ENCODE results near the gene ADAMTSL2.

The ADAMTSL2 gene

DNA sequence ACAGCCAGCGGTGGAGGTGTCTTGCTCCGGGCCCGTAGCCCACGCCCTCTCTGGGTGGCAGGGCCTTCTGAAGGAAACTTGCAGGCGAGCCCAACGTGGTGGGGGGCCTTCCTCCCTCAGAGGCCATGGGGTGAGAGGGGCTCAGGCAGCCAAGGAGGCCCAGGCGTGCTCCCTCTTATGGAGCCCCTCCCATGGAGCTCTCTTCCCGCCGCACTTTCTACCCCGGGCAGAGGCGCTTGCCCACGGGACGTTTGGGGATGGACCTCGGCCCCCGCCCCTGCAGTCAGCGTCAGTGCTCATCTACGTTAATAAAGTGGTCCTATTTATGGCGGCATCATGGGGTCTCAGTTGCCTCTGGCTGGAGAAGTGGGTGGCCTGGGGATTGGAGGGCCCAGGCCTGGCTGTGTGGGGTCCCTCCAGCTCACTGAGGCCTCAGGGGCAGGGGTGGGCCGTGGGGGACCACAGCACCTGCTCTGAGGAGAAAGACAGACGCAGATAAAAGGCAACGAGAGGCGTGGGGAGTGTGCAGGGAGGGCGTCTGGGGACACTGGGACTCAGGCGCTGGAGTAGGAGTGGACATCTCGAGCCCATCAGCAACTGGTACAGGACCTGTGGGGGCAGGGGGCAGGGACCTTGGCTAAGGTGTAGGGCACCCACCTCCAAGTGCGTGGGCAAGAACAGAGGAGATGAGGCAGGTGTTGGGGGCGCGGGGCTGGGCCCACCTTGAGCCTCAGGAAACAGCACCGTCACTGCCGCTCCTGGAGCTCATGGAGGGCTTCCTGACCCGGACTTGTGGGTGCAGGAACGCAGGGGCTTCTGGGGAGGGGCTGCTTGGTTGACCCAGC, 40.9 kb downstream of the ADAMTSL2 start:
- DNase-seq (ENCODE audit: low spot score): no peak

DNA sequence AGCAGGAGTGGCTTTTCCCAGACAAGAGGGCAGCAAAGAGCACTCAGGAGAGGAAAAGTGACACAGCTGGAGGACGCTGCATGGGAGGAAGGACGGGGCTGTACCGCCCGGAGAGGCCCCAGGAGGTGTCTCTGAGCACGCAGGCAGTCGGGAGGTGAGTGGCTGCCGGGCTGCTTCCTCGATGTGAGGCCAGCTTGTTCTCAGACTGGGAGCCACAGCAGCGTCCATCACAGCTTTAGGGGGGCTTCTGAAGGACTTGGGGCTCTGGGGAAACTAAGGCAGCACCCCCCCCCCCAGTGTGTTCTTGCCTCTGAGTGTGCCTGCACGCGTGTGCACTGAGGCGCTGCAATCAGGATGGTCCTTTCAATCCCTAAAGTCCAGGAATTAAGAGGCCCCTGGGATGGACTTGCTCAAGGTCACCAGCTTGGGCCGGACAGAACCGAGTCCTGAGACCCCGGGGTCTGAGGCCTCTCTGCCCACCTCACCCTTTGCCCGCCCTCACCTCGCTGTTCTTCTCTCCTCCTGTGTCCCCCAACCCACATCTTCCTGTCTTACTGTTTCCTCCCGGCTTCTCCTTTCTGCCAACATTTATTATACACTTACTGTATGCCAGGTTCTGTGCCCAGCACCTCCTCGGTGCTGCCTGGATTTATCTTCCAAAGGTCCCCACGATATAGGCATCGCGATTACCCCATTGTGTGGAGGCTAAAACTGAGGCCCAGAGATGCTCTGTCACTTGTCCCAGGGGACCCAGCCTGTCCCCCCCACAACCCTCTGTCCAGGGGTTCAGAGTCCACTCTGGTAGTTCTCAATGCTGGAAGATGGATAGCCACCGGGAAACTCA, 41.7 kb downstream of the ADAMTSL2 start:
- no peak for DNase-seq (ENCODE audit: low spot score)

DNA sequence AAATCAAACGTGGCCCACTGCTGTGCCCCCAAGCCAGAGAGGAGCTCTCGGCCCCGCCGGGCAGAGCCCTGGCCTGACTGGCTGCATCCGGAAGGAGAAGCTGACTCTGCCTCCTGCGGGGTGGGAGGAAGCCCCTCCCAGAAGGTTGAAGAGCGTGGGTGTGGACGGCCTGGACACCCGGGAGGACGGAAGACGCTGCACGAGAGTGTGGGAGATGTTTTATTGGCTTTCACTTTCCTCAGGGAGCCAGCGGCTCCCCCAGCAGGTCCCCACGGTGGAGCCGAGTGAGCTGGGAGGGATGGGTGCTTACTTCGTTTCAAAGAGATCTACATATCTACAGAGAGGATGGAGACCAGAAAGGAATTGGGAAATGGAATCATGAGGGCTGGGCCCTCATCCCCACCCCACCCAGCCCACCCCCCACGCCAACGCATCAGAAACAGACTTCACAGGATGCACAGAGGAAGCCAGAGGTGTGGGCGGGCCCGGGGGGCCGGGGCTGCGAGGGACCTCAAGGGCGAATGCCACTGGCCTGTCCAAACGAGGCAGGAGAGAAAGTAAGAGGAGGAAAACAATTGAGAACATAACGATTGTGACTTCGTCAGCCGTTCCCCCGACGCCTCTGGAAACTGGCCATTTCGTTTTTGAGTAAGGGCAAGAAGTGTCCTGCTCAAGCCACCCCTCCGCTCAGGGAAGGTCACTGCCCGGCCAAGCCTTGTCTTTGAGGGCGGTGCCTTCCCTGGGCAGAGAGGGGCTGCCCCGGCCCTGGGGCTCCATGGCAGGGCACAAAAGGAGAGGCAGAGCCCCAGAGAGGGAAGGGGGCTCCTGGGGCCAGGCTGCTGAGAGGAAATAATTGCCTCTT, 42.6 kb downstream of the ADAMTSL2 start:
- no peak for DNase-seq (ENCODE audit: low spot score)

DNA sequence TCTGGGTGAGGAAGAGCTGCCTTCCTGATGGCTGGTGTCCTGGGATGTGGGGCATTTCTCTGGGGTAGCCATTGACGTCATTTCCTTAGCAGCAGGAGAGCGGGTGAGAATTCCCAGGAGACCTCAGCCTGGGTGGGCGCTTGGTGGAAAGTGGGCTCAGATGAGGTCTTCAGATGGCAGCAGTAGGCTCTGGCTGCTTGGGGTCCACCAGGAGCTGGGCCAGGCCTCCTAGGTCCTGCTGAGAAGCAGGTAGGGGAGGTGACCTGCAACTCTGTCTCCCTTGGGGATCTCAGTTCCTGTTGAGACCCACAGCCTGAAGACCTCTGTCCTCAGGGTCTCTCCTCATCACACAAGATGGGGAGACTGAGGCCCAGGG, 43.2 kb downstream of the ADAMTSL2 start:
- DNase-seq (ENCODE audit: low spot score): no peak

DNA sequence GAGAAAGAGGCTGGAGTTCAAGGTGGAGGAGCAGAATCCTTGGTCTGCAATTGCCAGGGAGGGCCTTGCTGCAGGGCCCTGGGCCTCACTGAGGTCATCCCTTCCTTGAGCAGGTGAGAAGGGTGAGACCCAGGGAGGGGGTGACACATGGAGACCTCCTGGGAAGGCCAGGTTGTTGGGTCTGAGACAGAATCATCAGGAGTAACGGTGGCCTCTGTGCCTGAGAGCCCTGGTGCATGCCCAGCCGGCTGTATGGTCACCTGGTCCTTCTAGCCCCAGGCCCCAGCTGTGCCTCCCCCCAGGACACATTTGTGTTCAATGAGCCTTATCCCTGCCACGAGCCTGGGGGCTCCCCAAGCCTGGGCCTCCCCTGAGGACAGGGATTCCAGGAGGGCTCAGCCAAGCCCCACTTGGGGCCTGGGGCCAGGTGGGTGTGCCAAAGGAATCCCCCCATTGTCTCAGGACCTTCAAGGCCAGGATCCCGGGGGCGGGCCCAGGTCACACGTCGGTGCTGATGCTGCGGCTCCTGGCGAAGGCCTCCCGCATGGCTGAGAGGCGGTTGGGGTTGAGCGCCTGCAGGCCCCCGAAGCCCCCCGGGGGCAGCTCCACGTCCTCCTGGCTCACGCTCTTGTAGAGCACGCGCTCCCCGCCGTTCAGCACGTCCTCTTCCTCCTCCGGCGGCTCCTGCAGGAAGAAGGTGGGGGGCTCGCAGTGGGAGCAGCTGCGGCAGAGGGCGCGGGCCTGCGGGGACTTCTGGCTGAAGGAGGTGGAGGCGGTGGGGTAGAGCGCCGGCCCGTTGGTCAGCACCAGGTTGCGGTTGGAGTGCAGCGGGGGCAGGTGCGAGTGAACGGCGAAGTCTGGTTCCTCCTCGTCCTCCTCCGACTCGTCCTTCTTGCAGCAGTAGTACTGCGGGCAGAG, 44.3 kb downstream of the ADAMTSL2 start:
- no peak for DNase-seq (ENCODE audit: low spot score)

DNA sequence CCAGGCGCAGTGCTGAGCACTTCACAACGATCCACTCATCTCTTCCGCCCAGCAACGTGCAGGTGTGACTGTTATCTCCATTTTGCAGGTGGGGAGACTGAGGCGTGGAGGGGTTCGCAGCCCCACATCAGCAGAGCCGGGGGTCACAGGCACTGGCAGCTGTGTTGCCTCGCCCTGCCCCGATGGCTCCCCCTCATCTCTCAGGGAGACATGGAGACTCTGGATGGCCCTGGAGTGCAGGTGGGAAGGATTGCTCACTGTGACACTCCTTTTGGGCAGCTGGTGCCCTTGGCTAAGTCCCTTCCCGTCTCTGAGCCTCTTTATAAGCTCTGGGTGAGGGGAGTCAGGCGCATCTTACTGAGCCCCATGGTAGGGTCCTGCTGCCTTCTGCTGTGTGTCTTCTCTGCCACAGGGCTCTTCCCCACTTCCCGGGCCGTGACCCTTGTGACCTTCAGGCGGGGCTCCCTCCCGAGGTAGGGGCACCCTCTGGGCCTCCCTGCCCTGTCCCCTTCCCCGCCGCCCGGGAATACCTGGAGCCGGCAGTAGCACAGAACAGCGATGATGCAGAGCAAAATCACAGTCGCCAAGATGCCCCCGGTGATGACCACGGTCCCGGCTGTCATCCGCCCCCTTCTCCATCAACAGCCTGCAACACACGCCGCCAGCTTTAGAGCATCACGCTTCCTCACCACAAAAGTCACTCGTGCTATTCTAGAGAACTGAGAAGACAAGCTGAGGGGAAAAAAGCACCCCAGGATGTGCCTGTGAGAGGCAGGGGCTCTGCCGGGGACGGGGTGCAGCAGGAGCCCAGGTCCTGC, 45.3 kb downstream of the ADAMTSL2 start:
- DNase-seq (ENCODE audit: low spot score): no peak

DNA sequence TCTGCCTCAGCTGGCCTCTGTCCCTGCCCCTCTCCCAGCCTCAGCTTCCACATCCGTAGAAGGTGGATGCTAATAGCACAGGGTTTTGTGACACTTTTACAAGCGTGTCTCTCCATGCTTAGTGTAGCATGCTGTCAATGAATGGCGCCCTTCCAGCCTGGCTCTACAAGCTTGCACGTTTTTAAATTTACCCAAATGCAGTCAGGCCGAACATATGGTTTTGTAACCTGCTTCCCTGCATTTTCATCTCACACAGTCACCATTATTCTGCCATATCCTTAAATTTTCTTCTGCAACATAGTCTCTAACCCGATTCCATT, 45.9 kb downstream of the ADAMTSL2 start:
- no peak for DNase-seq (ENCODE audit: low spot score)

DNA sequence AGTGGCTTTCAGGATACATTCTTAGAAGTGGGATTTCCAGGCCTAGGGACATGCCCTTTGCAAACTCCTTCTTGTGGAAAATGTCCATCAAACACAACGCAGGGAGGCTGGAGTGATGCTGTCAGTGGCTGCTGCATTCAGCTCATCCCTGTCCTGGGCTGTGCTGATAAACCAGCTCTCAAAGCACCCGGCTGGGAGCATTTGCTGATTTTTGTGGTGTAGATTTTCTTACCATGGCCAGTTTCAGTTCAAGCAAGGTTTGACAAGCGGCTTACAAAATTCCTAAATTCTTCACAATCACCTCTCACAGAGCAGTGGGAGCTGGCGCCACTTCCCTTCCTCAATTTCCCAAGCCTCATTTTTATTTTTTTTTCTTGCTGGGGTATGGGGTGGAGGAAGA, 46.5 kb downstream of the ADAMTSL2 start:
- no peak for DNase-seq (ENCODE audit: low spot score)

DNA sequence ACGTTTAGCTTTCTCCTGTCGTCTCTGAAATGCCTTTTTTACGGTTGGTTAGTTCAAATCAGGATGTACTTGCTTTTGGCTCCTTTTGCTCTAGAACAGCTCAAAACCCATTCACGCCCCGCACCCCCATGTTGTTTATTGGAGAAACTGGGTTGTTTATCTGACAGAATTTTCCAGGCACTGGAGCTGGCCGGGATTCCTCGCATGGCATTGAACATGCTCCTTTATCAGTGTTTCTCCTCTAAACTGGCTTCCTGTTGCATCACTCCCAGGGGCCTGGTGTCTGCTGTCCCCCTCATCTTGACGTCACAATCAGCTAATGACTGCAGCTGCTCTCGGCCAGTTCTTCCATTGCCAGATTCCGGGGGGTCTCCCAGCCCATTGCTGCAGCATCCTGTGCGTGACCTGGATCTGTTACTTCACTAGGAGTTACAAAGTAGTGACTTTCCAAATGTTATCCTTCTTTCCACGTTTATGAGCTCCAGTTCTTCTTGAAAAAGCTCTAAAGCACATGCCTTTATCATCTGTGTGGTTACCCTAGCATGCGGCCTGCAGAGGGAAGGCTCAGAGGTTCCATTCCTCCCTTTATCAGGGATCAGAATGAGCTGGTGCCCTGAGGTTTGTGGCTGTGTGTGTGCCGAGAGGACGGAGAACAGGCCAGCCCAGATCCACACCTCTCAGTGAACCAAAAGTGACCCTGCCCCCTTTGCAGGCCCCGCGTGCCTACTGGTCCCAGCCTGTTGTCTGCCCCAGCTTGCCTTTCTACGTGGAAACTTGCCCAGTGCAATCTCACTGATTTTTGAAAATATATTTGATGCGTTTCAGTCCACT, 47.2 kb downstream of the ADAMTSL2 start:
- no peak for DNase-seq (ENCODE audit: low spot score)

DNA sequence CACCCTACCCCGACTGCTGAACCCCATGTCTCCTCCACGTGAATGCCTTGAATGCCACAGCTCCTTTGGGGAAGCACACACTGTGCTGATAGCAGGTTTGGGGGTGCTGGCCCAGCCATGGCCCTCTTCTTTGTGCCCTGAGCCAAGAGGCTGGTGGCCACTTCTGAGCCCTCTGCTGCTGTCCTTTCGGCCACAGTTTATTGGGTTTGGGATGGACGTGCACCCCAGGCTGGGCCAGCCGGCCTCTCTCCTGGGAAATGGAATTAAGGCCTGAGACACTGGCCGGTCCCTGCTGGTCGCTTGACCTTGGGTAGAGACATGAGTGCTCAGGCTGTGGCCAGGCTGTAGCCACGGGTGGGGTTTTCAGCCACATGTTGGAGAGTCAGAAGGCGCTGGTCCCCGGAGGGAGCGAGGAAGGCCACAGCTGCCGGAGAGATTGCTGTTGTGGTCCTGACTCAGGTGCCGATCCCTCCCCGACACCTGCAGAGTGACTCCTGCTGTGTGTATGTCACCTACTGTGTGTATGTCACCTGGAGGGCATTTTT, 48.1 kb downstream of the ADAMTSL2 start:
- no peak for DNase-seq (ENCODE audit: low spot score)

DNA sequence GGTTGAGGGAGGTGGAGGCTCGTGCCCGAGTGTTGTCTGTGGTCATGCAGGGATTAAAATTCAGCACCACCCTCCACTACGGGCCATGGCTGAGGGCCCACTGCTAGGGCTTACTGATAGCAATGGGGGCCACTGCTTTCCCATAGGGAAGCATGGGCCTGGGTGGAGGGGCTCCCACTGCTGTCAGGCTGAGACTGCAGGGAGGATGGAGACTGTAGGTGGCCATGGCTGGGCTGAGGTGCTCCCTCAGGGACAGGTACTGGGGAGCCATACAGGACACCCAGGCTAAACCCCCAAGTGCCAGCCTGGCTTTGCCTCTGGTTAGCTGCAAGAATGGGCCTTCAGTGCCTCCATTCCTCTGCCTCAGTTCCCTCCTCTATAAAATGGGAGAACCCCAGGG, 48.6 kb downstream of the ADAMTSL2 start:
- DNase-seq (ENCODE audit: low spot score): no peak

DNA sequence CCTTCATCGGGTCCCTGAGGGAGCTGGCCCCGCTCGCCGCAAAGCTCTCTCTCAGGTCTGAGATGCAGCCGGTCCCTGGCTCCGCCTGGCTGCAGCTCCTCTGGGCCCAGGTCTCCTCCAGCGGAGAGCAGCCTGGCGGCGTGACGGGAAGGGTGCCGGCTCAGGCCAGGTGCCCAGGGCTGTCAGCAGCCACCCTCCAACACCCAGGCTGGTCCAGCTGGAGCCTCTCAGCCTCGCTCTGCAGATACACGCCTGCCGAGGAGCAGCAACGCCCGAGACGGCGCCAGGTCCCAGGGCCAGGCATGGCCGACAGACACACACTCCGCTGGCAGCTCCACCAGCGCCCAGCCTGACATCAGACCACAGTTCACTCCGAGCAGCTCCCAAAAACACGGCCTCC, 49.1 kb downstream of the ADAMTSL2 start:
- DNase-seq (ENCODE audit: low spot score): no peak

DNA sequence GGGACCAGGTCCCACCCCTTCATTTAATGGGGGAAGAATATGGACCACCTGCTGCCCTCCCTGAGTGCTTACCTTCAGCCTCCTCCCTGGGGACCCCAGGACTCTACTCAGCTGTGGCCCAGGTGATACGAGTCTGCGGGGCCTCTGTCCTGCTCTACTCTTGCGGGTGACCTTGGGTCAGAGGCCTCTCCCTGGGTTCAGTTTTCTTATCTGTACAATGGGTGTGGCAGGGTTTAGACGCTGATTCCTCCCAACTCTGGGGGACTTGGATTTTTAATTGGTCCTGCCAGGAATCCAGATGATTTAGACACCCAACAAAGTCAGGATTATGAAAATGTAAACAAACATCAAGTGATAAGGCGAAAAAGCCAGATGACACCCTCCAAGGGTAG, 49.7 kb downstream of the ADAMTSL2 start:
- DNase-seq (ENCODE audit: low spot score): no peak

DNA sequence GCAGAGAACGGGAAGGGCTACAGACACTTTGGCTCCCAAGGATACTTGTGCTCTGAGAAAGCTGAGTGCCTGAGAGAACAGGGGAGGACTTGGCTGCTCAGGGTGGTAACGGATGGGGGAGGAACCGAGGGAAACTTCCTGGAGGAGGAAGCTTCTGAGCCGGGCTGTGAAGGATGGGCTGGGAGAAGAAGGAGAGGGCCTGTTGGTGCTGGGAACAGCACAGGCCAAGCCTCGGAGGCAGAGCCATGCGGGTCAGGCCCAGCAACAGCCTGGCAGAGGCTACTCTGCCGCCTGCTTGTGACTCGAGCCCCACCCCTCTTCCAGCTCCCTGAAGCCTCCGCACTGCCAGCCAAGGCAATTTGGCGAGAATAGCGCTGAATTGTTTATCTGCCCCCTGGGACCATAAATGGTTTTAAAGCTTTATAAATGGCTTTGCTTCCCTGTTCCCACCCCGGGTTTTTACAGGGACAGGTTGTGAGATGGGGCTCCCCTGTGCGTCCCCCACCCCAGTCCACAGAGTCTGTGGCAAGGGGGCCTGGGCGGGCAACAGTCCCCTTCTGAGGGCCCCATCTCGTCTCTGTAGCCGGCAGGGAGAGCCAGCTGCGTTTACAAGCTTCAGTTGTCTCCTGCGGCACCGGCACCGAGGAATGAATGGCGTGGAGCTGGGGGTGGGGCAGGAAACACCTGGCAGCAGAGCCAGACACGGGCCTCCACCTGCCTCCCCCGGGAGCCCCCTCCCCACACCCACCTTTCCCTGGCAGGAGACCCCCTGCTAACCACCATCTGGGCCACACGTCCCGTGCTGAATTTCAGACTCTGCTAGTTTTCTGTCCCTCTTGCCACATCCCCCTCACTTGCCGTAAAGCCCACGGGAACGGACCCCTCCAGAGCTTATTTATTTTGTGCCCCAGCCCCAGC, 50.3 kb downstream of the ADAMTSL2 start:
- no peak for DNase-seq (ENCODE audit: low spot score)

DNA sequence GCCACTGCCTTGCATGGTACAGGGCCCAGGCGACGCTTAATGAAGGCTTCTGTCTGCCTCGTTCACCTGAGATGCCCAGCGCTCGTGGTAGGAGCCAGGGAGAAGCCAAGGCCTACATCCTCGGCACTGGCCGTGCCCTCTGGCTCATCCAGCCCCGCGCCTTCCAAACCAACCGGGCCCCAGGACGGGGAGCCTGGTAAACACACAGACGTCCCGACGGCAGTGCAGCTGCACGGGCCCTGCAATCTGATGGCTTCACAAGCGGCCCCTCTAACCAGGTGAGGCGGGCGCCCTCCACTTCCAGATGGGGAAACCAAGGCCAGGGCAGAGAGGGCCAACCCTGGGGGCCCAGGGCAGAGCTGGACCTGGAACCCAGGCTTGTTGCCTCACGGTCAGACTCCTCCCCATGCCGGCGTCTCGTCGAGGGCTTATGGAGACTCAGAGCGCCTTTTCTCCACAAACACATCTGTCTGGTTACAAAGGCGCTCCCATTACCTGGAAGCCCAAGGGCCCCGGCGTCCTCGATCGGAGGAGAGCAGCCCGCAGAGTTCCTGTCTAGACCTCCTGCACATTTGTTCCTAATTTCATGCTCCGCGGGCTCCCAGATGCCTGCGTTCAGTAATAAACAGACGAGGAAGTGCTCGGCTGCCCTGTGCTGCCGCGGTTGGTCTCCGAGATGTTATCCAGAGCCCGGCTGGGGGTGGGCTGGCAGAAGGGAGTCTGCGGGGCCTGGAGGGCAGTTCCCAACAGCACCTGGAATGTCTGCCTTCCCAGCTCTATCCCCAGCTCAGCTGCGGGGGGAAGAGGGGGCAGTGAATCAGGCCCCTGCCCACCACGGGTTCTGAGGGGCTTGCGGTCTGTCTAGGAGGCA, 51.2 kb downstream of the ADAMTSL2 start:
- DNase-seq (ENCODE audit: low spot score): no peak

DNA sequence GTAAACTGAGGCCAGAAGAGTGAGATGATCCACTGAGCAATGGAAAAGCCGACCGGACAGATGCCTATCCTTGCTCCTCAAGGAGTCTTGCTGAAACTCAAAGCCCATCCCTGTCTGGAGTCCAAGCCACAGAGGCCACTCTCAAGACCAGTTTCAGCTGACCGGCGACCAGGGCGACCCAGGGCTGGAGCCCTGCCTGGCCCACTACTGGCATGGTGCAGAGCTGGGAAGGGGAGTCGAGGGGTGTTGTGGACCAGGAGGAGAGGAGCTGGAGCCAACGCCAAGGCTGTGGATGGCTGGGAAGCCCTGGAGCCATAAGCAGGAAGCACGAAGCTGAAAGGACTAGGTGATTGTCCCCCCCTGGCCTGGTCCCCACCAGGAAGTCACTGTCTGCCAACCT, 52.5 kb downstream of the ADAMTSL2 start:
- DNase-seq (ENCODE audit: low spot score): no peak

DNA sequence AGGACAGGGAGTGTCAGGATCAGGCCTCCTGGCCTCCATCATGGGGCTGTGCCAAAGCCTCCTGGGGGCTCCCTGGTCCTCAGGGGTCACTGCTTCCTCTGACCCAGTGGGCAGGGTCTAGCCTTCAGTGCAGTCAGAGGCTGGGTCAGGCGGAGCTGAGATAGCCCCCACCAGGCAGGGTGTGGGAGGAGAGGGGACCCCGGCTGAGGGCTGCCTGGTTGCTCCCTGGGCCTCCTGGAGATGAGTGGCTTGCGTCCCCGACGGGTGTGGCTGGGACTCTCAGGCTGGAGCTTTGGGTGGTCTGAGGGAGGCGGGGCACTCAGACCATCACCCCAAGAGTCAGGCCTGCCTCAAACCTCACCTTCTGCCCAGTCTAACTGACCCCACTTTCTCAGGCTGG, 53.0 kb downstream of the ADAMTSL2 start:
- DNase-seq (ENCODE audit: low spot score): no peak
